HEK293 (cell line): ENCODE data around the gene TAPBPL.
A peak's percentile ranks its signal among the peaks of the same experiment; 100 is the strongest.

ENCODE experiments used
- GLI2 ChIP-seq: fragments of 450-650 bp; formaldehyde crosslinking; IDR thresholded peaks from 2 replicates; pipeline ENCODE4; 2017; ENCODE audit warnings: missing biosample characterization, missing genetic modification characterization, low read depth, borderline replicate concordance
- KLF7 ChIP-seq: fragments of 450-650 bp; formaldehyde crosslinking; IDR thresholded peaks from 2 replicates; pipeline ENCODE4 v1.5.1; 2016; ENCODE audit warnings: missing biosample characterization, missing genetic modification characterization, borderline replicate concordance
- OVOL3 ChIP-seq: fragments of 450-650 bp; formaldehyde crosslinking; IDR thresholded peaks from 2 replicates; pipeline ENCODE4 v1.5.1; 2016; ENCODE audit warnings: missing biosample characterization, missing genetic modification characterization
- PBX3 ChIP-seq: sonication (generic); formaldehyde crosslinking; IDR thresholded peaks from 2 replicates; pipeline ENCODE4 v1.8.1; 2022; ENCODE audit warnings: mild to moderate bottlenecking, moderate library complexity, missing genetic modification reagents
- SP7 ChIP-seq: fragments of 450-650 bp; formaldehyde crosslinking; IDR thresholded peaks from 2 replicates; pipeline ENCODE4 v1.5.1; 2016; ENCODE audit warnings: missing biosample characterization, missing genetic modification characterization
- WT1 ChIP-seq: fragments of 450-650 bp; formaldehyde crosslinking; IDR thresholded peaks from 2 replicates; pipeline ENCODE4 v1.5.1; 2016; ENCODE audit warnings: missing biosample characterization, missing genetic modification characterization
- ZBTB17 ChIP-seq: fragments of 450-650 bp; formaldehyde crosslinking; IDR thresholded peaks from 2 replicates; pipeline ENCODE4 v1.5.1; 2016; ENCODE audit warnings: missing biosample characterization, missing genetic modification characterization
- ZNF121 ChIP-seq: fragments of 450-650 bp; formaldehyde crosslinking; IDR thresholded peaks from 2 replicates; pipeline ENCODE4 v1.5.1; 2016; ENCODE audit warnings: missing biosample characterization, missing genetic modification characterization
- ZNF148 ChIP-seq: fragments of 450-650 bp; formaldehyde crosslinking; IDR thresholded peaks from 2 replicates; pipeline ENCODE4 v1.5.0; 2017; ENCODE audit warnings: missing biosample characterization, missing genetic modification characterization, borderline replicate concordance
- ZNF214 ChIP-seq: fragments of 450-650 bp; formaldehyde crosslinking; IDR thresholded peaks from 2 replicates; pipeline ENCODE4 v1.5.1; 2017; ENCODE audit warnings: missing biosample characterization, mild to moderate bottlenecking, missing genetic modification characterization, borderline replicate concordance
- ZNF26 ChIP-seq: fragments of 450-650 bp; formaldehyde crosslinking; IDR thresholded peaks from 2 replicates; pipeline ENCODE4 v1.5.1; 2016; ENCODE audit warnings: missing biosample characterization, missing genetic modification characterization
- ZNF366 ChIP-seq: fragments of 450-650 bp; formaldehyde crosslinking; conservative IDR thresholded peaks from 2 replicates; pipeline ENCODE4 v1.5.1; 2016; ENCODE audit warnings: missing biosample characterization, missing genetic modification characterization
- ZNF37A ChIP-seq: fragments of 450-650 bp; IDR thresholded peaks from 2 replicates; pipeline ENCODE4 v1.5.1; 2018; ENCODE audit warnings: missing biosample characterization, missing genetic modification characterization
- ZNF473 ChIP-seq: fragments of 450-650 bp; formaldehyde crosslinking; IDR thresholded peaks from 2 replicates; pipeline ENCODE4 v1.5.1; 2017; ENCODE audit warnings: missing biosample characterization, missing genetic modification characterization
- ZNF488 ChIP-seq: fragments of 450-650 bp; formaldehyde crosslinking; IDR thresholded peaks from 2 replicates; pipeline ENCODE4 v1.5.1; 2016; ENCODE audit warnings: missing biosample characterization, missing genetic modification characterization
- ZNF501 ChIP-seq: fragments of 450-650 bp; formaldehyde crosslinking; IDR thresholded peaks from 2 replicates; pipeline ENCODE4 v1.5.1; 2016; ENCODE audit warnings: missing biosample characterization, missing genetic modification characterization
- ZNF513 ChIP-seq: fragments of 450-650 bp; IDR thresholded peaks from 2 replicates; pipeline ENCODE4 v1.5.1; 2018; ENCODE audit warnings: missing biosample characterization, missing genetic modification characterization
- ZNF549 ChIP-seq: fragments of 450-650 bp; IDR thresholded peaks from 2 replicates; pipeline ENCODE4 v1.5.1; 2018; ENCODE audit warnings: missing biosample characterization, missing genetic modification characterization, mild to moderate bottlenecking, inconsistent platforms, moderate library complexity
- ZNF561 ChIP-seq: fragments of 450-650 bp; IDR thresholded peaks from 2 replicates; pipeline ENCODE4 v1.5.1; 2018; ENCODE audit warnings: missing biosample characterization, missing genetic modification characterization, borderline replicate concordance
- ZNF654 ChIP-seq: fragments of 450-650 bp; formaldehyde crosslinking; IDR thresholded peaks from 2 replicates; pipeline ENCODE4 v1.5.1; 2016; ENCODE audit warnings: low read depth, missing biosample characterization, missing genetic modification characterization
- ZNF704 ChIP-seq: fragments of 450-650 bp; formaldehyde crosslinking; IDR thresholded peaks from 2 replicates; pipeline ENCODE4 v1.5.1; 2016; ENCODE audit warnings: missing biosample characterization, missing genetic modification characterization

Gene TAPBPL

GRCh38 chr12:6507102-6507998, 55.5 kb downstream of the TAPBPL start (continued):
- TF ChIP-seq ZNF488 (tag by site-specific recombination) (no peak), ZNF121 (tag by site-specific recombination) (no peak), WT1 (tag by site-specific recombination) (0 out of 2 replicates have a peak, but pooled peaks have one; percentile 6), ZNF214 (tag by site-specific recombination) (no peak), ZBTB17 (tag by site-specific recombination) (0 out of 2 replicates have a peak, but pooled peaks have one; percentile 11), KLF7 (no peak), ZNF501 (tag by site-specific recombination) (0 out of 2 replicates have a peak, but pooled peaks have one; percentile 23), SP7 (tag by site-specific recombination) (0 out of 2 replicates have a peak, but pooled peaks have one; percentile 13), ZNF148 (tag by site-specific recombination) (no peak), ZNF473 (no peak), OVOL3 (tag by site-specific recombination) (no peak), ZNF549 (tag by site-specific recombination) (no peak), ZNF513 (tag by site-specific recombination) (no peak), ZNF704 (tag by site-specific recombination) (no peak), ZNF366 (tag by site-specific recombination) (0 out of 2 replicates have a peak, but pooled peaks have one; percentile 24), ZNF37A (no peak), ZNF561 (tag by site-specific recombination) (no peak), GLI2 (tag by site-specific recombination) (no peak), PBX3 (CRISPR knock-in tag) (no peak), ZNF654 (tag by site-specific recombination) (no peak), ZNF26 (no peak)
